Amniotic stem cell (primary cell): ENCODE measurements around the gene FAM200A.
"Not testable (repeated sequence)": the region's sequence is repeated elsewhere in the genome, so short reads cannot be mapped to it uniquely, and the experiment has no call there.

Source experiments
- DNase-seq: peaks from one replicate; lab custom pipeline; 2025; lab: John Stamatoyannopoulos, UW

FAM200A gene

GRCh38 chr7:99551767-99552463 is at the start of gene FAM200A:
FAM200A (minus strand) TSS chr7:99552114; CDS start chr7:99548407, 3,707 bp downstream.
- peak; percentile 63 for DNase-seq

- no peak for DNase-seq
Measured at GRCh38 chr7:99599836-99600235, 47.9 kb upstream of the FAM200A start.

- DNase-seq = no peak
Measured at GRCh38 chr7:99597762-99598501, 46.0 kb upstream of the FAM200A start, which contains the start of gene TMEM225B. TMEM225B (plus strand) TSS chr7:99598267; CDS start chr7:99604389, 6,122 bp downstream.

DNA sequence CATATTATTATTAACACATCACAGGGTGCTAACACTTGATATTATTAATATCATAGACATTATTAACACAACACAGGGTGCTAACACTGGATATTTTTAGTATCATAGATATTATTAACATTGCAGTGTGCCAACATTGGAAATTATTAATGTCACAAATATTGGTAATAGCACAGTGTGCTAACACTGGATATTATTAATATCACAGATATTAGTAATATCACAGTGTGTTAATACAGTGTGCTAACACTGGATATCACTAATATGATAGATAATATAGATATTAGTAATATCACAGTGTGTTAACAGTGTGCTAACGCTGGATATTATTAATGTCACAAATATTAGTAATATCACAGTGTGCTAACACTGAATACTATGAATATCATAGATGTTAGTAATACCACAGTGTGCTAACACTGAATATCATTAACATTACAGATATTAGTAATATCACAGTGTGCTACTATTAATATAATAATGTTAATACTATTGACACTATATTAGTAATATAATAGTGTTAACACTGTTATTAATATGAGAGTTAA is 44.6 kb upstream of the FAM200A start:
- no peak for DNase-seq

- no peak for DNase-seq
Measured at GRCh38 chr7:99594948-99595745, 43.2 kb upstream of the FAM200A start.

DNA sequence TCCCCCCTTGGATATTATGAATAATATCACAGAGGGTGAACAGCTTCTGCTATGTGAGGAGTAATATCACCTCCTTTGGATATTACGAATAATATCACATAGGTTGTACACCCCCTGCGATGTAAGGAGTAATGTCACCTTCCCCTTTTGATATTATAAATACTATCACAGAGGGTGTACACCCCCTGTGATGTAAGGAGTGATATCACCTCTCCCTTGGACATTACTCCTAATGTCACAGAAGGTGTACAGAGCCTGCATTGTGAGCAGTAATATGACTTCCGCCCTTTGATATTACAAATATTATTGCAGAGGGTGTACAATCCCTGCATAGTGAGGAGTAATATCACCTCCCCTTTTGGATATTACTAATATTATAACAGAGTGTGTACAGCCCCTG is 37.0 kb upstream of the FAM200A start:
- DNase-seq = no peak

GRCh38 chr7:99580778-99581332 is 28.9 kb upstream of the FAM200A start:
- not testable (repeated sequence) for DNase-seq

DNA sequence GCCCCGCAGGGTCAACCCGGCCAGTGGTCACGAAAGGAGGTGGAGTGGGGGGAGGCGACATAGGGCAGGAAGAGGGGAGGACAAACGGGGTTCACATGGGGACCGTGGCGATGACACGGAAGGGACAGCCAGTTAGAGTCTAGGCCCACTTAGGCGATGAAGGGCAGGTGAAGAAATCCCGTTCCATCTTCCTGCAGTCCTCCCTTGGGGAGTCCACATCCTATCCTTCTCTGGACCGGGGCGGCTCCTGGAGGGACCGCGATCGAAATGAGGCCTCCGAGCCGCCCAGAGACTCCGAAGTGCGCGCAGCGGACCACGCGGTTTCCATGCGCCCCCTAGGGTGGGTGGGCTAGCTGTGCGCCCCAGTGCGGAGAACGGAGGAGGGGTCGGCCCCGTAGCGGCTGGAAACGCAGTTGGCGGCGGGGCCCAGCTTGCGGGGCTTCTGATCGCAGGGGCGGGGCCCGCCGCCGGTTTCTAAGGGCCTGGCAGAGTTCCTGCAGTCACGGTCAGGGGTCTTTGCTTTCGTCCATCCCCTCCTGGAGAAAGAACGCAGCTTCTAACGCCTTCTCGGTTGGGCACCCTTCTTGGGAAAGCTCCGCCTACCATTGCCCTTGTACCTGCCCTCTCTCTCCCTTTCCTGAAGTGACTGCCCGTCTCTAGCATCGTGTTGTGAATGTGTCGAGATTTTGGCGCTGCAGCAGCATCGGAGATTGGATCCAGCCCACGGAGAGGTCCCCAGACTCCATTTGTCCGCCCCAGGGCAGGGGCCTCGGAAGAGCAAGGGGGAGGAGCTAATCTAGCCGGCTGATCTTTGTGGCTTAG is 28.3 kb upstream of the FAM200A start:
- DNase-seq = no peak

GRCh38 chr7:99579281-99579955 is 27.5 kb upstream of the FAM200A start:
- no peak for DNase-seq

DNA sequence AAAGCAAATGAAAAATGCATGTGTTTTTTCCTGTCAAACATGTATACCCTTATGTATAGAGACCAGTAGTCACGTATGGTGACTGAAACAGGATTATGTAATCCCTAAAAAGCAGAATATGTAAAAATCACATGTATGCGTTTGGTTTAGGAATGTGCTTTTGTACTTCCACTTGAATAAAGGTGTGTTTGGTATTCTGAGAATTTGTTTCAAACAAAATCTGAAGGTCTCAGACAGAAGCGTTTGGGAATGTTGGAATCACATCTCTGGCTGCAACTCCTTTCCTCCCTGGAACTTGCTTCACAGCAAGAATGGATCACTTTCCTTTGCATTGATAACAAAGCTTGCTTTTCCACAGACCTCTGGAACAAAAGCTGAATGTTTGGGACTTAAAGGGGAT is 24.3 kb upstream of the FAM200A start:
- DNase-seq = no peak

GRCh38 chr7:99573257-99573656 is 21.3 kb upstream of the FAM200A start:
- no peak for DNase-seq

DNA sequence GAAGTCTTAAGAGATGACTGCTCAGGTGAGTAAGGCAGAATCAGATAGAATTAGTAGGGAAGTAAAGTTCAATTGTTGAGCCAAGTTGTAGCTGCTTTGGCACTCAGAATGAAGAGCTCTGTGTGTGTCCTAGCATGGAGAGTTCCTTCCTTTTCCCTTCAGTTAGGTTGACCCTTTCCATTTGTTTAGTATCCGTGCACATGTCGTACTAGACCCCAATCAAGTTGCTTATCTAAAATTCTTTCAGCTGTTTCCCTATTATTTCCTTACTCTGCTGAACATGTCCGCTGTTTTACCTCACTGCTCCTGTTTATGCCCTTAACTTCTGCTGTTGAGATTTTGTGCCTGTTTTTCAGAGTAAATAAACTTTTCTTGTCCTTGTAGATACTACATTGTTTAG is 19.9 kb upstream of the FAM200A start:
- DNase-seq = no peak

DNA sequence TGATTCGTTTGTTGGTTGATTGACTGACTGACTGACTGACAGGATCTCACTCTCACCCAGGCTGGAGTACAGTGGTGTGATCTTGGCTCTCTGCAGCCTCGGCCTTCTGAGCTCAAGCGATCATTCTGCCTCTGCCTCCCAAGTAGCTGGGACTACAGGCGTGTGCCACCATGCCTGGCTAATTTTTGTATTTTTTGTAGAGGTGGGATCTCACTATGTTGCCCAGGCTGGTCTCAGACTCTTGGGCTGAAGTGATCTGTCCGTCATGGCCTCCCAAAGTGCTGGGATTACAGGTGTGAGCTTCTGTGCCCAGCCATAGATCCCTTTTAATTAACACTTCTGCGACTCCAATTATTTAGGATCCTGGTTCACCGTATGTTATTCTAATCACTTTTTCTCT is 16.9 kb upstream of the FAM200A start:
- not testable (repeated sequence) for DNase-seq

GRCh38 chr7:99563650-99564049 is 11.7 kb upstream of the FAM200A start:
- peak; percentile 75 for DNase-seq

DNA sequence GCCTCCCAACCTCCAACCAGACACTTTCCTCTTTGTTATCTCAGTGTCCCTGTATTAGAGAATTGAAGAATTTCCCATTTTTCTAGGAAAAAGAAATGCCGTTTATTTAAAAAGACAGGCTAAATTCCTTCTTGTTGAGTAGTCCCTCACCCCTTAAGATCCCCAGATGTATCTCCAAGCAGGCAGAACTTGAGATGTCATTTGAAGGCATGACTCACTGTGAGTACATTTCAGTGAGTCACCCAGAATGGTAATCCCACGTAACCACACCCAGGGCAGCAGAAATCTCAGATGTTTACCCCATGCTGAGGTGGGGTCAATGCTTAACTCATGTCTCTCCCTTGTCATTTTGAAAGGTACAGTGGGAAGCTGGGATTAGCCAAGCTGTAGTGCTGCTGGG is 10.9 kb upstream of the FAM200A start:
- peak; percentile 92 for DNase-seq

- no peak for DNase-seq
Measured at GRCh38 chr7:99562114-99562784, 10.3 kb upstream of the FAM200A start.

- DNase-seq = no peak
Measured at GRCh38 chr7:99561737-99562051, 9.8 kb upstream of the FAM200A start.

GRCh38 chr7:99560834-99561736 is 9.2 kb upstream of the FAM200A start:
- DNase-seq = no peak
